ENCODE data around the gene PLSCR2. TPM values are rescaled to one million over a fixed set of nuclear protein-coding genes. Genes with fewer than 3 reads are reported as not detected.
"Not testable (repeated sequence)": the region's sequence is repeated elsewhere in the genome, so short reads cannot be mapped to it uniquely, and the experiment has no call there.

The PLSCR2 gene
- total and polyA plus RNA-seq, 2 of the 8 experiments (the other 6 are each of a cell fraction or from before 2014, with no cell fraction given): not detected

DNA sequence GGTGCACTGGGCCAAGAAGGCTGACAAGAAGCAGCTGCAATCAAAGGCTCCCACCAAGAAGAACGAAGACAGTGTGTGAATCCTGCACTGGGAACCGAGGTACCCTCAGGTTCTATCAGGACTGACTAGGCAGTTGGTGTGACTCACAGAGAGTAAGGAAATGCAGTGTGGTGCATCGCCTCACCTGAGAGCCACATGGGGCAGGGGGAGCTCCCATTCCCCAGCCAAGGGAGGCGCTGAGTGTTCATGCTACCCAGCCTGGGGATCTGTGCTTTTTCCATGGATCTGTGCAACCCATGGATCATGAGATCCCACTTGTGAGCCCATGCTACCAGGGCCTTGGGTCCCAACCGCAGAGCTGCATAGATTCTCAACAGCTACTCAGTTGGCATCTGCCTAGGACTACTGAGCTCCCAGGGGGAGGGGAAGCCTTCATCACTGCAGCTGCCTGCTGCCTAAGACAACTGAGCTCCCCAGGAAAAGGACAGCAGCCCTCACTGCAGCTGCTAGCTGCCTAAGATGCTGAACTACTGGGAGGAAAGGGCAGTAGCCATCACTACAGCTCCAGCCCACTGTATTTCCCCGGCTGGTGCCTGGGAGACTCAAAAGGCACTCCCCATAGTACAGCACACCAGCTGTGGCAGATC is 6.9 kb upstream of the PLSCR2 start (continued):
- TF ChIP-seq KDM5A (IDR thresholded peaks at IDR 0.05; ENCODE audit: low read length) (no peak), CEBPB (IDR thresholded peaks at IDR 0.05; ENCODE audit: low read depth, low read length) (no peak), SIRT6 (IDR thresholded peaks at IDR 0.05; ENCODE audit: low read length) (no peak), RAD21 (IDR thresholded peaks at IDR 0.05 in 1 of 2, conservative IDR thresholded peaks at IDR 0.05 in 1 of 2; ENCODE audit: low read depth in 2 of 2, low read length in 2 of 2) (no peak), SIN3A (conservative IDR thresholded peaks at IDR 0.05 in 1 of 2, IDR thresholded peaks at IDR 0.05 in 1 of 2; ENCODE audit: low read depth in 1 of 2, low read length in 2 of 2) (no peak)

- H3K56ac ChIP-seq (replicated peaks; ENCODE audit: insufficient read length, low read depth, low read length); H2BK12ac ChIP-seq (ENCODE audit: low read depth, low read length); H2AFZ ChIP-seq (ENCODE audit: low read length); H4K91ac ChIP-seq (replicated peaks; ENCODE audit: insufficient read length, low read length); H4K5ac ChIP-seq (ENCODE audit: insufficient read length, low read depth, low read length); POLR2A ChIA-PET (ENCODE audit: partially characterized antibody); H3K4me1 ChIP-seq (replicated peaks in 1 of 4; ENCODE audit: control insufficient read depth in 3 of 4, insufficient read depth in 4 of 4, low read length in 3 of 4); H3K23ac ChIP-seq (ENCODE audit: insufficient read length); H3K36me3 ChIP-seq (ENCODE audit: control insufficient read depth in 2 of 4, insufficient read depth in 4 of 4, low read length in 3 of 4); CTCF ChIA-PET (ENCODE audit: partially characterized antibody); H2BK120ac ChIP-seq (replicated peaks; ENCODE audit: low read depth, low read length); H3K79me2 ChIP-seq (ENCODE audit: control insufficient read depth in 1 of 2, insufficient read depth in 2 of 2, low read length in 2 of 2); H4K20me1 ChIP-seq (replicated peaks in 1 of 2; ENCODE audit: control insufficient read depth in 1 of 2, insufficient read depth in 2 of 2, low read length in 2 of 2); H2BK15ac ChIP-seq (ENCODE audit: low read length); H3K18ac ChIP-seq (ENCODE audit: extremely low read depth, low read length); H3K27ac ChIP-seq (ENCODE audit: low read depth, low read length); H3K23me2 ChIP-seq (ENCODE audit: low read depth, low read length); H3K9ac ChIP-seq (replicated peaks in 1 of 4; ENCODE audit: extremely low read depth in 1 of 4, low read depth in 3 of 4, low read length in 3 of 4); H3K27me3 ChIP-seq (replicated peaks in 1 of 4; ENCODE audit: control insufficient read depth in 3 of 4, extremely low read depth in 1 of 4, insufficient read depth in 3 of 4, low read length in 3 of 4); H3K14ac ChIP-seq (ENCODE audit: insufficient read length); FAIRE-seq; H2BK20ac ChIP-seq (ENCODE audit: low read length); H3K4ac ChIP-seq (replicated peaks; ENCODE audit: insufficient read length, low read depth, low read length); H2BK5ac ChIP-seq (ENCODE audit: low read depth, low read length); H3K9me3 ChIP-seq (ENCODE audit: insufficient read depth in 2 of 2, low read depth in 1 of 2, low read length in 1 of 2); DNase-seq (ENCODE audit: low read depth in 1 of 2, low spot score in 2 of 2); H3K79me1 ChIP-seq (ENCODE audit: low read depth, low read length); H3K4me2 ChIP-seq (ENCODE audit: insufficient read depth in 1 of 2, low read depth in 2 of 2, low read length in 2 of 2); H3K4me3 ChIP-seq (ENCODE audit: extremely low read depth in 1 of 4, insufficient read depth in 2 of 4, low read depth in 3 of 4, low read length in 4 of 4); H2AK5ac ChIP-seq (ENCODE audit: low read depth, low read length); H4K8ac ChIP-seq (ENCODE audit: extremely low read depth, insufficient read depth, low read length): not testable (repeated sequence)
- 89% methylated on average over 2 of the region's 2 CpGs; no CpG with 5 or more reads in 1 of the 2 experiments for WGBS, 2 experiments (ENCODE audit: extremely low coverage in 1 of 2, insufficient coverage in 1 of 2, insufficient read length in 1 of 2, insufficient replicate concordance in 2 of 2, low coverage in 1 of 2, low lambda C conversion rate in 2 of 2, missing lambda C conversion rate in 1 of 2)
These were observed 5.6 kb upstream of the PLSCR2 start for GRCh38 chr3:146474976-146475375.
